Left renal pelvis (tissue), 4 donors: ENCODE measurements around the gene SEMA5B. TPM values are rescaled to one million over a fixed set of nuclear protein-coding genes. Genes with fewer than 3 reads are reported as not detected.

Source experiments
- DNase-seq, 4 donors: peaks; one replicate each; pipeline ENCODE4 v3.0.0-alpha.2; 2013; ENCODE audit warnings: low read depth in 4 of 4, low spot score in 3 of 4
- polyA plus RNA-seq, 4 donors: library from polyadenylated mRNA; unstranded; fragments of 120-200 nt; gene quantifications; one replicate each; pipeline ENCODE4 v1.2.1, GENCODE V29; 2013; ENCODE audit not compliant: insufficient read length in 4 of 4

Gene SEMA5B
- polyA plus RNA-seq, 4 donors = 20.2 to 29.4 (median 25.0) TPM

- DNase-seq = no peak
These were observed 115.7 kb downstream of the SEMA5B start for GRCh38 chr3:122911901-122912300.

GRCh38 chr3:122908251-122908650, 119.3 kb downstream of the SEMA5B start:
- no peak for DNase-seq

- DNase-seq = no peak
These were observed 120.1 kb downstream of the SEMA5B start for GRCh38 chr3:122907471-122907870.

GRCh38 chr3:122903171-122903570, 124.4 kb downstream of the SEMA5B start:
- no peak for DNase-seq

GRCh38 chr3:122902326-122902725, 125.2 kb downstream of the SEMA5B start:
- DNase-seq = no peak

GRCh38 chr3:122898298-122898697, 129.3 kb downstream of the SEMA5B start:
- DNase-seq = no peak

- DNase-seq = no peak
These were observed 133.6 kb downstream of the SEMA5B start for GRCh38 chr3:122893754-122894668.

GRCh38 chr3:122893282-122893681, 134.3 kb downstream of the SEMA5B start:
- no peak for DNase-seq

- DNase-seq = no peak
These were observed 135.2 kb downstream of the SEMA5B start for GRCh38 chr3:122892118-122892960.

GRCh38 chr3:122890720-122891220, 136.8 kb downstream of the SEMA5B start:
- no peak for DNase-seq

- peak in 3 of 4 donors; percentile 2 to 10 (median 9) for DNase-seq
These were observed 137.4 kb downstream of the SEMA5B start for GRCh38 chr3:122890077-122890719.

GRCh38 chr3:122886946-122887345, 140.6 kb downstream of the SEMA5B start:
- no peak for DNase-seq

- no peak for DNase-seq
These were observed 141.3 kb downstream of the SEMA5B start for GRCh38 chr3:122886251-122886650.

GRCh38 chr3:122882361-122882947, 145.1 kb downstream of the SEMA5B start:
- DNase-seq = no peak

GRCh38 chr3:122880624-122881023, 146.9 kb downstream of the SEMA5B start:
- DNase-seq = no peak

- DNase-seq = no peak
These were observed 147.4 kb downstream of the SEMA5B start for GRCh38 chr3:122880173-122880572.

- DNase-seq = no peak
These were observed 151.9 kb downstream of the SEMA5B start for GRCh38 chr3:122875547-122876127.

GRCh38 chr3:122873741-122874515, 153.6 kb downstream of the SEMA5B start:
- no peak for DNase-seq

GRCh38 chr3:122868322-122868721, 159.2 kb downstream of the SEMA5B start:
- DNase-seq = no peak
